ENCODE measurements around the gene TRPV2.

DNA sequence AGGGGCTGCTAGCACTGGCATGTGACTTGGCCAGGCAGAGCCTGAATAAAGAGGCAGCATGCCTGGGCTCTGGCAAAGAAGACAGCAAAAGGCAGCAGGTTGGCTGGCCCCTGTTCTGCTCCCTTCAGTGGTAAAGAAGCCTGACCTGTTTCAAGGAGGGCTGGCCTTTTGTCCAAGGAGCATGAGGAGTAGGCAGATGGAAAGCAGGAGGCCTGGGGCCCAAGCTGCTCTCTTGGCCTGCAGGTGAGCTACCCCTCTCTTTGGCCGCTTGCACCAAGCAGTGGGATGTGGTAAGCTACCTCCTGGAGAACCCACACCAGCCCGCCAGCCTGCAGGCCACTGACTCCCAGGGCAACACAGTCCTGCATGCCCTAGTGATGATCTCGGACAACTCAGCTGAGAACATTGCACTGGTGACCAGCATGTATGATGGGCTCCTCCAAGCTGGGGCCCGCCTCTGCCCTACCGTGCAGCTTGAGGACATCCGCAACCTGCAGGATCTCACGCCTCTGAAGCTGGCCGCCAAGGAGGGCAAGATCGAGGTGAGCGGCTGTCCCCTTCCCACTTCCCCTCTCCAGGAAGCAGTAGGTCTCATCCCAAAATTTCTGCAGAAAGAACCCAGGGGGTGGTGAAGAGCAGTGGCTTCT, 8.0 kb downstream of the TRPV2 start:
- TF ChIP-seq, protein P1, sequence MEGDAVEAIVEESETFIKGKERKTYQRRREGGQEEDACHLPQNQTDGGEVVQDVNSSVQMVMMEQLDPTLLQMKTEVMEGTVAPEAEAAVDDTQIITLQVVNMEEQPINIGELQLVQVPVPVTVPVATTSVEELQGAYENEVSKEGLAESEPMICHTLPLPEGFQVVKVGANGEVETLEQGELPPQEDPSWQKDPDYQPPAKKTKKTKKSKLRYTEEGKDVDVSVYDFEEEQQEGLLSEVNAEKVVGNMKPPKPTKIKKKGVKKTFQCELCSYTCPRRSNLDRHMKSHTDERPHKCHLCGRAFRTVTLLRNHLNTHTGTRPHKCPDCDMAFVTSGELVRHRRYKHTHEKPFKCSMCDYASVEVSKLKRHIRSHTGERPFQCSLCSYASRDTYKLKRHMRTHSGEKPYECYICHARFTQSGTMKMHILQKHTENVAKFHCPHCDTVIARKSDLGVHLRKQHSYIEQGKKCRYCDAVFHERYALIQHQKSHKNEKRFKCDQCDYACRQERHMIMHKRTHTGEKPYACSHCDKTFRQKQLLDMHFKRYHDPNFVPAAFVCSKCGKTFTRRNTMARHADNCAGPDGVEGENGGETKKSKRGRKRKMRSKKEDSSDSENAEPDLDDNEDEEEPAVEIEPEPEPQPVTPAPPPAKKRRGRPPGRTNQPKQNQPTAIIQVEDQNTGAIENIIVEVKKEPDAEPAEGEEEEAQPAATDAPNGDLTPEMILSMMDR (IDR thresholded peaks at IDR 0.05): no peak
- TF ChIP-seq POLR2AphosphoS5 (IDR thresholded peaks at IDR 0.05) (no peak), EP300 (IDR thresholded peaks at IDR 0.05) (no peak), POLR2A (IDR thresholded peaks at IDR 0.05) (no peak)
